MCF 10A (cell line): ENCODE data around the gene MRGPRG. TPM values are rescaled to one million over a fixed set of nuclear protein-coding genes. Genes with fewer than 3 reads are reported as not detected.

ENCODE experiments used
- BruUV-seq: library from RNA; stranded (reverse); fragments of 400-500 nt; replicated peaks from 2 replicates; lab custom pipeline; 2021; lab: Mats Ljungman, UMichigan
- CTCF ChIA-PET: fragments of 300-600 bp; sonication (Branson Sonifier 250); formaldehyde crosslinking; extraction: SDS; loops from one replicate; lab custom pipeline; 2021; ENCODE audit warnings: antibody characterized with exemption, inconsistent platforms; lab: Yijun Ruan, JAX
- POLR2A ChIA-PET: fragments of 300-600, 350-650 bp; sonication (Branson Sonifier 250); formaldehyde crosslinking; extraction: SDS; loops from one replicate; lab custom pipeline; 2020; ENCODE audit warnings: antibody characterized with exemption, inconsistent platforms; lab: Yijun Ruan, JAX
- DNase-seq: peaks from one replicate; pipeline ENCODE4 v3.0.0-alpha.2; 2018; ENCODE audit not compliant: unreplicated experiment
- H3K27ac Mint-ChIP-seq: one replicate; pipeline ENCODE4 v1.8.0; 2022; ENCODE audit warnings: mild to moderate bottlenecking, low read depth, mixed read lengths; ENCODE audit not compliant: unreplicated experiment
- H3K27me3 Mint-ChIP-seq: one replicate; pipeline ENCODE4 v1.8.0; 2022; ENCODE audit warnings: mixed read lengths; ENCODE audit not compliant: insufficient read depth, unreplicated experiment
- H3K36me3 Mint-ChIP-seq: one replicate; pipeline ENCODE4 v1.8.0; 2022; ENCODE audit warnings: mild to moderate bottlenecking, moderate library complexity, mixed read lengths; ENCODE audit not compliant: insufficient read depth, unreplicated experiment
- H3K4me1 Mint-ChIP-seq: one replicate; pipeline ENCODE4 v1.8.0; 2022; ENCODE audit warnings: mixed read lengths; ENCODE audit not compliant: insufficient read depth, unreplicated experiment
- H3K4me3 Mint-ChIP-seq: one replicate; pipeline ENCODE4 v1.8.0; 2022; ENCODE audit warnings: mild to moderate bottlenecking, moderate library complexity, mixed read lengths; ENCODE audit not compliant: unreplicated experiment
- H3K9me3 Mint-ChIP-seq: one replicate; pipeline ENCODE4 v1.8.0; 2022; ENCODE audit warnings: mixed read lengths; ENCODE audit not compliant: unreplicated experiment
- intact Hi-C: fragments of 100-400 bp; cut with micrococcal nuclease; formaldehyde crosslinking; loops from 2 replicates; pipeline ENCODE4 v1.14.1; 2022
- total RNA-seq: library from RNA; stranded (reverse); gene quantifications from 2 replicates; pipeline ENCODE4 v1.2.3, GENCODE V29; 2022
- TF ChIP-seq, protein P1 (sequence below): fragments of 200-600 bp; IDR thresholded peaks from one replicate; pipeline ENCODE4 v1.8.0; 2022; ENCODE audit warnings: antibody characterized with exemption, mild to moderate bottlenecking; ENCODE audit not compliant: unreplicated experiment

The MRGPRG gene
- total RNA-seq, 1 experiment from 2014 or later: not detected

GRCh38 chr11:3201677-3202181 is 16.9 kb downstream of the MRGPRG start:
- ChIA-PET CTCF (no interaction called here), POLR2A (no interaction called here)
- no peaks in the 10 kb centered on the region for H3K36me3 Mint-ChIP-seq
- BruUV-seq: no TSS peak
- H3K4me1 Mint-ChIP-seq: no peaks in the 10 kb centered on the region
- no peak for DNase-seq
- H3K9me3 Mint-ChIP-seq: no peaks in the 10 kb centered on the region
- intact Hi-C loops: no loop called here
- H3K27ac Mint-ChIP-seq: no peak overlapping the region
- peaks cover 36% of the 10 kb centered on the region for H3K27me3 Mint-ChIP-seq
- H3K4me3 Mint-ChIP-seq: no peak overlapping the region
- TF ChIP-seq, protein P1, sequence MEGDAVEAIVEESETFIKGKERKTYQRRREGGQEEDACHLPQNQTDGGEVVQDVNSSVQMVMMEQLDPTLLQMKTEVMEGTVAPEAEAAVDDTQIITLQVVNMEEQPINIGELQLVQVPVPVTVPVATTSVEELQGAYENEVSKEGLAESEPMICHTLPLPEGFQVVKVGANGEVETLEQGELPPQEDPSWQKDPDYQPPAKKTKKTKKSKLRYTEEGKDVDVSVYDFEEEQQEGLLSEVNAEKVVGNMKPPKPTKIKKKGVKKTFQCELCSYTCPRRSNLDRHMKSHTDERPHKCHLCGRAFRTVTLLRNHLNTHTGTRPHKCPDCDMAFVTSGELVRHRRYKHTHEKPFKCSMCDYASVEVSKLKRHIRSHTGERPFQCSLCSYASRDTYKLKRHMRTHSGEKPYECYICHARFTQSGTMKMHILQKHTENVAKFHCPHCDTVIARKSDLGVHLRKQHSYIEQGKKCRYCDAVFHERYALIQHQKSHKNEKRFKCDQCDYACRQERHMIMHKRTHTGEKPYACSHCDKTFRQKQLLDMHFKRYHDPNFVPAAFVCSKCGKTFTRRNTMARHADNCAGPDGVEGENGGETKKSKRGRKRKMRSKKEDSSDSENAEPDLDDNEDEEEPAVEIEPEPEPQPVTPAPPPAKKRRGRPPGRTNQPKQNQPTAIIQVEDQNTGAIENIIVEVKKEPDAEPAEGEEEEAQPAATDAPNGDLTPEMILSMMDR: no peak

DNA sequence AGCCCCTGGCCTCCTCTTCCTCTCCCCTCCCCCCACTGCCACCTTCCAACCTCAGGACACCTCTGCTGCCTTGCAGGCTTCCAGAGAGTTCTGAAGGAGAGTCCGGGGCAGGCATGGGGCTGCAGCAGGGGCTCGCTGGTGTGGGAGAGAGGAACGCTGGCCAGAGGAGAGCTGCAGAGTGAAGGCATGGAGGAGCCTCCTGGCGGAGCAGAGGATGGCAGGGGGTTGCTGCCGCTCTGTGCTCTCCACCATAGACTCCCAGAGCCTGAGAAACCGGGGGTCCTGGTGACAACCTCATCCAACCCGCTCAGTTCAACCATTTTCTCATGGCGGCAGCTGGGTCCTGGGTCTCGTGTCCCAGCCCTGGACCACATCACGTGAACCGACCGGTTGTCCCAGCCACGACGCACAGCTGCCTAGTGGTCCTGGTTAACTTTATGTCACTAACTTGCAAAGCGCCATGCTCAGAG is 17.5 kb downstream of the MRGPRG start:
- Mint-ChIP-seq H3K27ac (no peak overlapping the region), H3K27me3 (peaks cover 36% of the 10 kb centered on the region)
- TF ChIP-seq, protein P1: no peak

DNA sequence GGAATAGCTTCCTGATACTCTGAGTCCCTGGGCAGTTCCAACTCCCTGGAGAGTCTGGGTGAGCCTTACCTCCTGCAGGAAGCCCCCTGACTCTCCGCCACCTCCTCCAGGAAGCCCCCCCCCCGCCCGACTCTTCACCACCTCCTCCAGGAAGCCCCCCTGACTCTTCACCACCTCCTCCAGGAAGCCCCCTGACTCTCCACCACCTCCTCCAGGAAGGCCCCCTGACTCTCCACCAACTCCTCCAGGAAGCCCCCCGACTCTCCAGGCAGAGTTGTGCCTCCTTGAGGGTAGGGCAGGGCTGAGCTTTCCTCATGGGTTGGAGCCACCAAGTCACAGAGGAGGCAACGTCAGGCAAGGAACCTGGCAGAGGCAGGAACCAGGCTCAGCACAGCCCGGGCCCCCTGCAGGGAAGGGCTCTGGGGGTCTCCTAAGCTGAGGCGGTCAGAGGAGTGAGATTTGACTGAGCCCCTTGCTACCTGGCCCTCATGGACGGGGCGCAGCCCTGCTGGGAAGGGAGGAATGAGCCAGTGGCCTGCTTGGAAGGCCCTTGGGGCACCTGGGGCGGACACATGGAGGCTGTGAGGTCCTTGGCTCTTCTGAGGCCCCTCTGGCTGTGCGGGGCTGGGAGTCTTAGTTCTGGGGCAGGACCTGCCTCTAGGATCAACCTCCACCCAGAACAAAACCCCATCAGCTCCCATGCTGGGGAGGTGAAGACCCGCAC is 18.1 kb downstream of the MRGPRG start:
- H3K36me3 Mint-ChIP-seq: no peaks in the 10 kb centered on the region
- H3K4me3 Mint-ChIP-seq: no peak overlapping the region
- no TSS peak for BruUV-seq
- no peak for DNase-seq
- H3K27ac Mint-ChIP-seq: no peak overlapping the region
- CTCF ChIA-PET: interaction anchor here (0.6 to 0.7 kb wide), 2 partner anchors 22 to 151 kb away, joined by 3 to 4 read pairs; no protein-coding TSS in a partner anchor
- no peaks in the 10 kb centered on the region for H3K4me1 Mint-ChIP-seq
- H3K9me3 Mint-ChIP-seq: no peaks in the 10 kb centered on the region
- POLR2A ChIA-PET: no interaction called here
- intact Hi-C loops: no loop called here
- TF ChIP-seq, protein P1: no peak
- peaks cover 36% of the 10 kb centered on the region for H3K27me3 Mint-ChIP-seq

More for the DNA sequence above, 17.5 kb downstream of the MRGPRG start:
- BruUV-seq: no TSS peak
- ChIA-PET POLR2A (no interaction called here), CTCF (no interaction called here)
- Mint-ChIP-seq H3K4me1 (no peaks in the 10 kb centered on the region), H3K4me3 (no peak overlapping the region), H3K36me3 (no peaks in the 10 kb centered on the region), H3K9me3 (no peaks in the 10 kb centered on the region)
- DNase-seq: no peak
- intact Hi-C loops: no loop called here

GRCh38 chr11:3199537-3200295 is 18.9 kb downstream of the MRGPRG start:
- Mint-ChIP-seq H3K27ac (no peak overlapping the region), H3K36me3 (no peaks in the 10 kb centered on the region), H3K9me3 (no peaks in the 10 kb centered on the region), H3K27me3 (peaks cover 36% of the 10 kb centered on the region), H3K4me3 (no peak overlapping the region), H3K4me1 (no peaks in the 10 kb centered on the region)
- CTCF ChIA-PET: interaction anchor here (0.6 to 0.7 kb wide), 2 partner anchors 22 to 150 kb away, joined by 3 to 4 read pairs; no protein-coding TSS in a partner anchor
- no peak for DNase-seq
- POLR2A ChIA-PET: no interaction called here
- TF ChIP-seq, protein P1: no peak
- no TSS peak for BruUV-seq
- intact Hi-C loops: no loop called here
